ENCODE results near the gene GRK2. TPM values are rescaled to one million over a fixed set of nuclear protein-coding genes. Genes with fewer than 3 reads are reported as not detected.

GRK2 gene
- total RNA-seq, 2 donors from 2014 or later, result 27.4 to 36.3 TPM

- intact Hi-C loops (cut with DNase I), result no loop called here
- Histone ChIP-seq H3K27me3 (no peaks in the 10 kb centered on the region), H3K27ac (no peak overlapping the region), H3K36me3 (replicated peaks in 1 of 2; ENCODE audit: insufficient read depth in 1 of 2, low read depth in 2 of 2) (peaks cover under 1 to 39% of the 10 kb centered on the region in 2 donors), H3K4me1 (peaks cover 28% of the 10 kb centered on the region), H3K9me3 (no peaks in the 10 kb centered on the region), H3K4me3 (no peak overlapping the region)
- WGBS, 2 donors, result 88 to 92% methylated on average over 11 of the region's 11 CpGs
- DNase-seq, result no peak
- no peak for TF ChIP-seq POLR2A (IDR thresholded peaks at IDR 0.05)
- no peak for TF ChIP-seq CTCF (IDR thresholded peaks at IDR 0.05)
- ATAC-seq, result no peak
Observed at GRCh38 chr11:67245046-67245445, 21.2 kb upstream of the GRK2 start.

DNA sequence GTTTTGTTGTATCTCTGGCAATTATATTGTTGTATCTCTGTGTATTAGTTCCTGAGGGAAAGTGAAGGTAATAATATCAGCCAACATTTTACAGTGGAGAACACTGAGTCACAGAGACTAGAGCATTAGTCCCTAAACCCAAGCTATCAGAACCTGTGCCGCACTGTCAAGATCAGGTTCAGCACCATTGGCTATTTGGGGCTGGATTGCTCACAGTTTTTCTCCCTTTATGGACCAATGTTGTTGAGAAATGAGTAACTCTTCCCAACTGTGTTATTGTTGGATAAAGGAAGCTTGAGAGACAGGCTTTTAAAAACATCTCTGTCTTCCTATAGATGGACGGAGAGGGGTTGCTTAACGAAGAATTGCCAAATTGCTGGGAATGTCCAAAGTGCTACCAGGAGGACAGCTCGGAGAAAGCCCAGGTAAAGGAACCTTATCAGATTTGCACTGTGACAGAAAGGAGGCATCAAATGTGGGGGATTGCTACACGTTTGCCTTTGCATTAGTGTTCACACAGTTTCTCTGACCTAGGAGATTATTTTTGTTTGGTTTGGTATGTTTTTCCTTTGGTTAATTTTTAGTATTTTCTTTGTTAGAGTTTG is 18.2 kb upstream of the GRK2 start:
- H3K9me3 ChIP-seq, result no peaks in the 10 kb centered on the region
- no peak overlapping the region for H3K4me3 ChIP-seq
- peaks cover 7 to 53% of the 10 kb centered on the region in 2 donors for H3K36me3 ChIP-seq (replicated peaks in 1 of 2; ENCODE audit: insufficient read depth in 1 of 2, low read depth in 2 of 2)
- no peak overlapping the region for H3K27ac ChIP-seq
- intact Hi-C loops (cut with DNase I), result no loop called here
- DNase-seq (no peak), ATAC-seq (no peak)
- no peak for TF ChIP-seq POLR2A (IDR thresholded peaks at IDR 0.05)
- no peak for TF ChIP-seq CTCF (IDR thresholded peaks at IDR 0.05)
- whole genome bisulfite sequencing, 2 donors, result 85 to 90% methylated on average over 5 of the region's 5 CpGs
- H3K4me1 ChIP-seq, result peaks cover 5% of the 10 kb centered on the region
- no peaks in the 10 kb centered on the region for H3K27me3 ChIP-seq

- no peak overlapping the region for H3K4me3 ChIP-seq
- intact Hi-C loops (cut with DNase I), result no loop called here
- H3K36me3 ChIP-seq (replicated peaks in 1 of 2; ENCODE audit: insufficient read depth in 1 of 2, low read depth in 2 of 2), result peaks cover 8 to 59% of the 10 kb centered on the region in 2 donors
- H3K27me3 ChIP-seq, result no peaks in the 10 kb centered on the region
- H3K27ac ChIP-seq, result no peak overlapping the region
- no peaks in the 10 kb centered on the region for H3K4me1 ChIP-seq
- TF ChIP-seq POLR2A (IDR thresholded peaks at IDR 0.05) (no peak), CTCF (IDR thresholded peaks at IDR 0.05) (no peak)
- DNase-seq (no peak), ATAC-seq (no peak)
- no peaks in the 10 kb centered on the region for H3K9me3 ChIP-seq
Observed at GRCh38 chr11:67248653-67249052, 17.6 kb upstream of the GRK2 start.

DNA sequence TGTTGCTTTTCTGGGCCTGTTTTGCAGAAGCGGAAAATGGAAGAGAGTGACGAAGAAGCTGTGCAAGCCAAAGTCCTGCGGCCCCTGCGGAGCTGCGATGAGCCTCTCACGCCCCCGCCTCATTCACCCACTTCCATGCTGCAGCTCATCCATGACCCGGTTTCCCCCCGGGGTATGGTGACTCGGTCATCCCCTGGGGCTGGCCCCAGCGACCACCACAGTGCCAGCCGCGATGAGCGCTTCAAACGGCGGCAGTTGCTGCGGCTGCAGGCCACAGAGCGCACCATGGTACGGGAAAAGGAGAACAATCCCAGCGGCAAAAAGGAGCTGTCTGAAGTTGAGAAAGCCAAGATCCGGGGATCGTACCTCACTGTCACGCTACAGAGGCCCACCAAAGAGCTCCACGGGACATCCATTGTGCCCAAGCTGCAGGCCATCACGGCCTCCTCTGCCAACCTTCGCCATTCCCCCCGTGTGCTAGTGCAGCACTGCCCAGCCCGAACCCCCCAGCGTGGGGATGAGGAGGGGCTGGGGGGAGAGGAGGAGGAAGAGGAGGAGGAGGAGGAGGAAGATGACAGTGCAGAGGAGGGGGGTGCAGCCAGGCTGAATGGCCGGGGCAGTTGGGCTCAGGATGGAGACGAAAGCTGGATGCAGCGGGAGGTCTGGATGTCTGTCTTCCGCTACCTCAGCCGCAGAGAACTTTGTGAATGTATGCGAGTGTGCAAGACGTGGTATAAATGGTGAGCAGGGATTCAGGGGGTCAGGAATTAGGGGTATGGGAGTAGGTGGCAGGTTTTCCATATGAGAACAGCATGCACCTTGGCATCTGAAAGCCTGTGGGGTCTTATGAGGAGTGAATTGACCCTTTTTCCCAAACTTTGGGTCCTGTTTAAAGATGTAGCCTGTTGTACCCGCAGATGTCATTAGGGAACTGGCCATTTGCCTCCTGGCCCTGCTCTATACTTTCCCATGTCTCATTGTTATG is 15.9 kb upstream of the GRK2 start:
- no peak for ATAC-seq
- no peak overlapping the region for H3K27ac ChIP-seq
- intact Hi-C loops (cut with DNase I), result no loop called here
- no peaks in the 10 kb centered on the region for H3K27me3 ChIP-seq
- no peak for DNase-seq
- TF ChIP-seq POLR2A (IDR thresholded peaks at IDR 0.05) (no peak), CTCF (IDR thresholded peaks at IDR 0.05) (no peak)
- H3K36me3 ChIP-seq (replicated peaks in 1 of 2; ENCODE audit: insufficient read depth in 1 of 2, low read depth in 2 of 2), result peaks cover 25 to 71% of the 10 kb centered on the region in 2 donors
- H3K4me1 ChIP-seq, result no peaks in the 10 kb centered on the region
- H3K9me3 ChIP-seq, result no peaks in the 10 kb centered on the region
- H3K4me3 ChIP-seq, result no peak overlapping the region
- 89 to 92% methylated on average over 20 to 36 of the region's 37 CpGs for WGBS, 2 donors

Data from body of pancreas (tissue), 4 donors.